ENCODE measurements around the gene PDPN.

PDPN gene

DNA sequence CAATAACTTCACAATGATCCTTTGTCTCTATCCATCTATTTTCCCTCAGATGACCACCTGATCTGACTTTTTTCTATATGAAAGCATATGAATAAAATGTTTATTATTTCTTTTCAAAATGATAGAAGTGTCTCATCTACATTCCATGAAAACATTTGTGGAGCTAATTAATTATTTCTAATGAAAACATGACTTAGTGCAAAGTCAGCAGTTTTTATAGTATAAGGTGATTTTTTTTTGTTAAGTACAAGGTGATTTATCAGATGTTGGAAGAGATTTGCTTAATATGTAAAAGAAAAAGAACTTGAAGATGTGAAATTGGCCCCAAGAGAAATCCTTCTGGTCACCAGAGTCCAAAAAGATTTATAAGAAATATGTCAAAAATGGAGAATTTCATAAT, 43.5 kb downstream of the PDPN start:
- no peak for DNase-seq (ENCODE audit: low spot score)
- TF ChIP-seq CTCF (IDR thresholded peaks at IDR 0.05; ENCODE audit: borderline replicate concordance, control extremely low read depth, extremely low read depth, insufficient read depth, missing control alignments) = no peak
- in situ Hi-C loops (cut with MboI; ENCODE audit: low sequenced_read_pairs, unreplicated experiment) = no loop called here

- in situ Hi-C loops (cut with MboI; ENCODE audit: low sequenced_read_pairs, unreplicated experiment) = no loop called here
- DNase-seq (ENCODE audit: low spot score) = no peak
- no peak for TF ChIP-seq CTCF (IDR thresholded peaks at IDR 0.05; ENCODE audit: borderline replicate concordance, control extremely low read depth, extremely low read depth, insufficient read depth, missing control alignments)
These were observed 44.6 kb downstream of the PDPN start for GRCh38 chr1:13628218-13628617.

- no peak for TF ChIP-seq CTCF (IDR thresholded peaks at IDR 0.05; ENCODE audit: borderline replicate concordance, control extremely low read depth, extremely low read depth, insufficient read depth, missing control alignments)
- DNase-seq (ENCODE audit: low spot score) = no peak
- in situ Hi-C loops (cut with MboI; ENCODE audit: low sequenced_read_pairs, unreplicated experiment) = no loop called here
These were observed 45.1 kb downstream of the PDPN start for GRCh38 chr1:13628711-13629110.

DNA sequence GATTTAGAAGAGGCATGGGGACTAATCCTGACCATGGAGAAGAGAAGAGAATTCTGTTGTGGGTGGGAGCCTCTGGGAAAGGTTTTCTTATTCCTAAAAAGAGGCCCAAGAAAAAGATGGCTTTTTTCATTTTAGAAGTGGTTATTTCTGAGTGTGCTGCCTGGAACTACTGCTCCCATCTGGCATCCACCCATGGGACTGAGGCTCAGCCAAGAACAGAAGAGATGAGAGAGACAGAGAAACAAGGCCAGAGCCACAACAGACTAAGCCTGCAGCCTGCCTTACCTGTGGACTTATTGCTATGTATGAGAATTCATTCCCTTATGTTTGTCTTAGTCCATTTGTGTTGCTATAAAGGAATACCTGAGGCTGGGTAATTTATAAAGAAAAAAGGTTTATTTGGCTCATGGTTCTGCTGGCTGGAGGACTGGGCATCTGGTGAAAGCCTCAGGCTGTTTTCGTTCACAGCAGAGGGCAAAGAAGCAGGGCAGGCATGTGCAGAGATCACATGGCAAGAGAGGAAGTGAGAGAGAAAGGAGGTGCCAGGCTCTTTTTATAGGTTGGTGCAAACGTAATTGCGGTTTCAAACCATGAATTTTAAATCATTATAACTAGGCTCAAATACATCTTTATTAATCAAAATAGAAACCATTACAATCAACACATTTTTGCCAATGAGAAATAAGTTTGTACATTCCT, 58.8 kb downstream of the PDPN start:
- no peak for TF ChIP-seq CTCF (IDR thresholded peaks at IDR 0.05; ENCODE audit: borderline replicate concordance, control extremely low read depth, extremely low read depth, insufficient read depth, missing control alignments)
- DNase-seq (ENCODE audit: low spot score) = no peak
- in situ Hi-C loops (cut with MboI; ENCODE audit: low sequenced_read_pairs, unreplicated experiment) = no loop called here

- in situ Hi-C loops (cut with MboI; ENCODE audit: low sequenced_read_pairs, unreplicated experiment) = no loop called here
- no peak for DNase-seq (ENCODE audit: low spot score)
- TF ChIP-seq CTCF (IDR thresholded peaks at IDR 0.05; ENCODE audit: borderline replicate concordance, control extremely low read depth, extremely low read depth, insufficient read depth, missing control alignments) = no peak
These were observed 59.4 kb downstream of the PDPN start for GRCh38 chr1:13643017-13643416.

- no peak for TF ChIP-seq CTCF (IDR thresholded peaks at IDR 0.05; ENCODE audit: borderline replicate concordance, control extremely low read depth, extremely low read depth, insufficient read depth, missing control alignments)
- no peak for DNase-seq (ENCODE audit: low spot score)
- in situ Hi-C loops (cut with MboI; ENCODE audit: low sequenced_read_pairs, unreplicated experiment) = no loop called here
These were observed 62.9 kb downstream of the PDPN start for GRCh38 chr1:13646521-13646920.
